ENCODE results near the gene SH3GLB2. TPM values are rescaled to one million over a fixed set of nuclear protein-coding genes. Genes with fewer than 3 reads are reported as not detected.
A peak's percentile ranks its signal among the peaks of the same experiment; 100 is the strongest.

The SH3GLB2 gene
- total RNA-seq, 6 experiments from 2014 or later: 38.1 to 56.1 (median 42.7) TPM

DNA sequence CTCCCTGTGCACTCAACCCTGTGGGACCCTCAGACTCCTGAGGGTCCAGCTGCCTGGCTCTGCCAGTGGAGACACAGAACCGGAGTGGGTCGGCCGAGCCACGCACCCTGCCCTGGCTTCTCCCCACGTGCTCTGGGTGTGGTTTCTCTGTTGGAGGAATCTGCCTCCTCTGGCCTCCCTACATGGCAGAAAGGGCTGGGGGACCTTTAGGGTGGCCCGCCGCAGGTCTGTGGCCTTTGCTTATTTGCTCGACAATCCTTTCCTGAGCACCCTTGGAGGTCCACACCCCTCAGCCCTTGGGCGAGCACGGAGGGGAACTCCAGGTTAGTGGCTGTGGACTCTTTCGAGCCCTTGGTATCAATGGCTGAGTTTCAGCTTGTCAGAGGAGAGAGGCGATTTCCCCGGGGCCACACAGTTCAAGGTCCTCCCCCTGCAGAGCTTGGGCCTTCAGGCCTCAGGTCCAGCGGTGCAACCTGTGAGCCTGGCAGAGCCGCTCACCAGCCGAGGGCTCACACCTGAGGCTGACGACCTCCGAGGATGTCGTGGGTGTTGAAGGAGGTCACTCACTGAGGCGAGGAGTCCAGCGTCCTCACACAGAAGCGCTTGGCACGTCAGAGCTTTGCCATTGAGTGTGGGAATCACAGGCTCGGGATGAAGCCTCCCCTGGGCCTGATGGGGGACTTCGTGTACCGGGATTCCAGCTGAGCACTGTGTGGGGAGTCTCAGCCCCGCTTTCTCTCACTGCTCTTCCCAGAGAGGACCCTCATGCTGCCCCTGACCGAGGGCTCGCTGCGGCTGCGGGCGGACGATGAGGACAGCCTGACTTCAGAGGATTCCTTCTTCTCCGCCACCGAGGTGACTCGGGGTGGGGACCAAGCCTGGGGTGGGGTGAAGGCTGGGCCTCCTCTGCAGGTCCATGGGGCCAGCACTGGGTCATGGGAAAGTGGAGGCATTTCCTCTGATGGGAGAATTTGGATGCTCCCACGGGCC lies 32.0 kb upstream of the SH3GLB2 start:
- TF ChIP-seq, protein P1, sequence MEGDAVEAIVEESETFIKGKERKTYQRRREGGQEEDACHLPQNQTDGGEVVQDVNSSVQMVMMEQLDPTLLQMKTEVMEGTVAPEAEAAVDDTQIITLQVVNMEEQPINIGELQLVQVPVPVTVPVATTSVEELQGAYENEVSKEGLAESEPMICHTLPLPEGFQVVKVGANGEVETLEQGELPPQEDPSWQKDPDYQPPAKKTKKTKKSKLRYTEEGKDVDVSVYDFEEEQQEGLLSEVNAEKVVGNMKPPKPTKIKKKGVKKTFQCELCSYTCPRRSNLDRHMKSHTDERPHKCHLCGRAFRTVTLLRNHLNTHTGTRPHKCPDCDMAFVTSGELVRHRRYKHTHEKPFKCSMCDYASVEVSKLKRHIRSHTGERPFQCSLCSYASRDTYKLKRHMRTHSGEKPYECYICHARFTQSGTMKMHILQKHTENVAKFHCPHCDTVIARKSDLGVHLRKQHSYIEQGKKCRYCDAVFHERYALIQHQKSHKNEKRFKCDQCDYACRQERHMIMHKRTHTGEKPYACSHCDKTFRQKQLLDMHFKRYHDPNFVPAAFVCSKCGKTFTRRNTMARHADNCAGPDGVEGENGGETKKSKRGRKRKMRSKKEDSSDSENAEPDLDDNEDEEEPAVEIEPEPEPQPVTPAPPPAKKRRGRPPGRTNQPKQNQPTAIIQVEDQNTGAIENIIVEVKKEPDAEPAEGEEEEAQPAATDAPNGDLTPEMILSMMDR (IDR thresholded peaks at IDR 0.05): no peak
- peaks cover 6% of the 10 kb centered on the region; the same call in 1 of the 2 replicates for H3K36me3 Mint-ChIP-seq (ENCODE audit: low read depth)
- no peaks in the 10 kb centered on the region for H3K9me3 Mint-ChIP-seq
- no peak for DNase-seq
- peaks cover 13% of the 10 kb centered on the region for H3K4me1 Mint-ChIP-seq (ENCODE audit: low read depth)
- H3K27me3 Mint-ChIP-seq (ENCODE audit: insufficient read depth): peaks cover 1% of the 10 kb centered on the region; the same call in 1 of the 2 replicates
- no peak overlapping the region for H3K4me3 Mint-ChIP-seq
- H3K27ac Mint-ChIP-seq: no peak overlapping the region

DNA sequence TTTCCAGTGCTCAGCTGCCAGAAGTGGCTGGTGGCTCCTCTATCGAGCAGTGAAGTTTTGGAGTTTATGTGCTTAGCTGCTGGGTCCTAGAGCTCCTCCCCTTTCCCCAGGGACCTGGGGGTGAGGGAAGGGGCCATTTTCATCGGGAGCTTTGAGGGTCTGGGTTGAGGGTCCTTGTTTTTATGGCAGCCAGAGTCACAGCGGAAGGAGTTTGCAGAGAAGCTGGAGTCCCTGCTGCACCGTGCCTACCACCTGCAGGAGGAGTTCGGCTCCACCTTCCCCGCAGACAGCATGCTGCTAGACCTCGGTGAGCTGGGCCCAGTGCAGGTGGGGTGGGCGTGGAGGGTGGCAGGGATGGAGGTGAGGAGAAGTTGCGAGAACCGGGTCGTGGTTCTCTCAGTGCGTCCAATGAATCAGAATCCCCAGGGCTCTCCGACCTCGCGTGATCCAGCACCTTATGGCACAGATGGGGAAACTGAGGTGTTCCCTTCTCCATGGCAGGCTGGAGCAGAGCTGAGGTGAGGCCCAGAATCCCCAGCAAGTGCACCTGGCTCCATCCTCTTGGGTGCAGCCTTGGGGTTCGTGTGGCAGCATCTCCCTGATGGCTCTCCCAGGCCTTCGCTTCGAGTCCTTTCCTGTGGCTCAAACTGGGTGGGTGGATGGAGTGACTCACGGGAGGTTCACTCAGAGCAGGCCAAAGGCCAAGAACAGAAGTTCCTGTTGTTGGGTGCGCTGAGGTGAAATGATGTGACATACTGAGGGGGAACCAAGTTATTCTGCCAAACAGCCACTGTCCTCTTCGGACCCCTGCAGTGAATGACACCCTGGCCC lies 31.0 kb upstream of the SH3GLB2 start:
- no peaks in the 10 kb centered on the region for H3K9me3 Mint-ChIP-seq
- H3K4me3 Mint-ChIP-seq: no peak overlapping the region
- peak overlapping the region; percentile 29; the same call in 1 of the 2 replicates for H3K27ac Mint-ChIP-seq
- H3K27me3 Mint-ChIP-seq (ENCODE audit: insufficient read depth): peaks cover 1% of the 10 kb centered on the region; the same call in 1 of the 2 replicates
- peak; percentile 17 for DNase-seq
- H3K4me1 Mint-ChIP-seq (ENCODE audit: low read depth): peaks cover 18% of the 10 kb centered on the region
- H3K36me3 Mint-ChIP-seq (ENCODE audit: low read depth): peaks cover 12% of the 10 kb centered on the region
- TF ChIP-seq, protein P1 (IDR thresholded peaks at IDR 0.05): no peak

- DNase-seq: no peak
- peaks cover 7% of the 10 kb centered on the region for H3K36me3 Mint-ChIP-seq (ENCODE audit: low read depth)
- no peaks in the 10 kb centered on the region for H3K9me3 Mint-ChIP-seq
- TF ChIP-seq, protein P1 (IDR thresholded peaks at IDR 0.05): no peak
- H3K4me3 Mint-ChIP-seq: no peak overlapping the region
- H3K4me1 Mint-ChIP-seq (ENCODE audit: low read depth): peaks cover 13% of the 10 kb centered on the region
- H3K27me3 Mint-ChIP-seq (ENCODE audit: insufficient read depth): no peaks in the 10 kb centered on the region
- no peak overlapping the region for H3K27ac Mint-ChIP-seq
Measured at GRCh38 chr9:129054163-129054851, 26.2 kb upstream of the SH3GLB2 start.

GRCh38 chr9:129053020-129053419 lies 24.9 kb upstream of the SH3GLB2 start:
- Mint-ChIP-seq H3K27ac (no peak overlapping the region), H3K4me3 (no peak overlapping the region)

More at GRCh38 chr9:129053020-129053419, 24.9 kb upstream of the SH3GLB2 start:
- TF ChIP-seq, protein P1 (IDR thresholded peaks at IDR 0.05): no peak
- Mint-ChIP-seq H3K9me3 (no peaks in the 10 kb centered on the region), H3K27me3 (ENCODE audit: insufficient read depth) (no peaks in the 10 kb centered on the region), H3K36me3 (ENCODE audit: low read depth) (peaks cover 7% of the 10 kb centered on the region), H3K4me1 (ENCODE audit: low read depth) (0 out of 2 replicates have a peak, but pooled peaks cover 5% of the 10 kb centered on the region)
- DNase-seq: no peak

Data from HFFc6 (cell line).